GM12891 (cell line): ENCODE measurements around the gene ROMO1.

Experiments
- POLR2A ChIP-seq: IDR thresholded peaks from 2 replicates; pipeline ENCODE4 v1.6.1; 2011; ENCODE audit warnings: low read depth, low read length, control low read depth
- POLR2AphosphoS5 ChIP-seq: IDR thresholded peaks from 2 replicates; pipeline ENCODE4 v1.6.1; 2011; ENCODE audit warnings: low read depth, low read length, control low read depth
- TAF1 ChIP-seq: IDR thresholded peaks from 2 replicates; pipeline ENCODE4 v1.6.1; 2011; ENCODE audit warnings: low read depth, low read length, control low read depth

GRCh38 chr20:35731862-35732643 lies 32.8 kb downstream of the ROMO1 start:
- TF ChIP-seq TAF1 (no peak), POLR2A (no peak), POLR2AphosphoS5 (no peak)
